A549 (cell line): ENCODE measurements around the gene FAM20B.

Experiments
- EHMT2 ChIP-seq: fragments of 200-600 bp; sonication (generic); IDR thresholded peaks from 2 replicates; pipeline ENCODE4 v1.6.1; 2016; ENCODE audit warnings: antibody characterized with exemption, low read depth, mild to moderate bottlenecking, moderate library complexity
- EP300 ChIP-seq, 2 experiments: fragments of >200 bp; sonication (Bioruptor Twin); formaldehyde crosslinking; IDR thresholded peaks; 2 replicates in 1 of 2; 3 replicates in 1 of 2; pipeline ENCODE4 v1.6.1; 2016 to 2017
- HOXA7 ChIP-seq: fragments of 250-450 bp; sonication (Bioruptor Pico); IDR thresholded peaks from 2 replicates; pipeline ENCODE4 v1.5.0; 2020; ENCODE audit warnings: mild to moderate bottlenecking, moderate library complexity
- JUN ChIP-seq, 2 experiments: fragments of >200 bp; sonication (Bioruptor Twin); formaldehyde crosslinking; IDR thresholded peaks; 2 replicates in 1 of 2; 3 replicates in 1 of 2; pipeline ENCODE4 v1.6.1; 2016 to 2017
- NPAS2 ChIP-seq: fragments of 250-450 bp; sonication (Bioruptor Pico); IDR thresholded peaks from 2 replicates; pipeline ENCODE4 v1.8.0; 2022; ENCODE audit warnings: mild to moderate bottlenecking, moderate library complexity, borderline replicate concordance
- RARB ChIP-seq: fragments of 250-450 bp; sonication (Bioruptor Pico); IDR thresholded peaks from 2 replicates; pipeline ENCODE4 v1.8.0; 2021; ENCODE audit warnings: mild to moderate bottlenecking, moderate library complexity
- SMC3 ChIP-seq: fragments of >200 bp; sonication (Bioruptor Twin); formaldehyde crosslinking; IDR thresholded peaks from 3 replicates; pipeline ENCODE4 v1.6.1; 2018; ENCODE audit warnings: inconsistent platforms
- TF ChIP-seq, protein P1 (sequence below): fragments of 200-600 bp; sonication (generic); IDR thresholded peaks from 2 replicates; pipeline ENCODE4 v1.6.1; 2016; ENCODE audit warnings: antibody characterized with exemption, mild to moderate bottlenecking, moderate library complexity
- TF ChIP-seq, protein P2 (sequence below): fragments of >200 bp; sonication (Bioruptor Twin); formaldehyde crosslinking; IDR thresholded peaks from 3 replicates; pipeline ENCODE4 v1.5.1; 2016
- TF ChIP-seq, protein P3 (sequence below): fragments of 150-350 bp; IDR thresholded peaks from 2 replicates; pipeline ENCODE4 v1.6.1; 2014; ENCODE audit warnings: low read depth, mild to moderate bottlenecking, low read length
- TF ChIP-seq, protein P4 (sequence below): IDR thresholded peaks from 2 replicates; pipeline ENCODE4 v1.6.1; 2012

DNA sequence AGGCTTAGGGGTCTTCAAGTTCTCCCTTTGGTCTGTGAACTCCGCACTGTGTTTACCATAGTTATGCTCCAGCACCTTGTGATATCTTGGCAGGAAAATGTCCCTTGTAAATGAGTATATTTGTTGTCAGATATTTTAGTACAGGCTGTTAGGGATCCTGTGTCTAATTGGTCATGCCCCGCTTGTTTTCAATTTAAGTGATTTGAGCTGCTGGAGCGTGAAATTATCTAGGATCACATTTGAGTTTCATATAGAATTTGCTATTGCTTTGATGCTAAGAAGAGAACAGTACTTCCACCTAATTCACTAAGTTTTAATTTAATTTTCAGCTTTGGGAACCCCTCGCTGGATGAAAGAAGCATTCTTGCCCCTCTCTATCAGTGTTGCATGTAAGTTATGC is 40.8 kb downstream of the FAM20B start:
- TF ChIP-seq SMC3 (no peak), NPAS2 (CRISPR knock-in tag) (no peak), HOXA7 (CRISPR knock-in tag) (no peak), EHMT2 (no peak), EP300 (IDR thresholded peaks at IDR 0.05) (no peak), JUN (IDR thresholded peaks at IDR 0.05) (no peak), RARB (no peak)
- TF ChIP-seq, protein P1, sequence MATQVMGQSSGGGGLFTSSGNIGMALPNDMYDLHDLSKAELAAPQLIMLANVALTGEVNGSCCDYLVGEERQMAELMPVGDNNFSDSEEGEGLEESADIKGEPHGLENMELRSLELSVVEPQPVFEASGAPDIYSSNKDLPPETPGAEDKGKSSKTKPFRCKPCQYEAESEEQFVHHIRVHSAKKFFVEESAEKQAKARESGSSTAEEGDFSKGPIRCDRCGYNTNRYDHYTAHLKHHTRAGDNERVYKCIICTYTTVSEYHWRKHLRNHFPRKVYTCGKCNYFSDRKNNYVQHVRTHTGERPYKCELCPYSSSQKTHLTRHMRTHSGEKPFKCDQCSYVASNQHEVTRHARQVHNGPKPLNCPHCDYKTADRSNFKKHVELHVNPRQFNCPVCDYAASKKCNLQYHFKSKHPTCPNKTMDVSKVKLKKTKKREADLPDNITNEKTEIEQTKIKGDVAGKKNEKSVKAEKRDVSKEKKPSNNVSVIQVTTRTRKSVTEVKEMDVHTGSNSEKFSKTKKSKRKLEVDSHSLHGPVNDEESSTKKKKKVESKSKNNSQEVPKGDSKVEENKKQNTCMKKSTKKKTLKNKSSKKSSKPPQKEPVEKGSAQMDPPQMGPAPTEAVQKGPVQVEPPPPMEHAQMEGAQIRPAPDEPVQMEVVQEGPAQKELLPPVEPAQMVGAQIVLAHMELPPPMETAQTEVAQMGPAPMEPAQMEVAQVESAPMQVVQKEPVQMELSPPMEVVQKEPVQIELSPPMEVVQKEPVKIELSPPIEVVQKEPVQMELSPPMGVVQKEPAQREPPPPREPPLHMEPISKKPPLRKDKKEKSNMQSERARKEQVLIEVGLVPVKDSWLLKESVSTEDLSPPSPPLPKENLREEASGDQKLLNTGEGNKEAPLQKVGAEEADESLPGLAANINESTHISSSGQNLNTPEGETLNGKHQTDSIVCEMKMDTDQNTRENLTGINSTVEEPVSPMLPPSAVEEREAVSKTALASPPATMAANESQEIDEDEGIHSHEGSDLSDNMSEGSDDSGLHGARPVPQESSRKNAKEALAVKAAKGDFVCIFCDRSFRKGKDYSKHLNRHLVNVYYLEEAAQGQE: no peak
- TF ChIP-seq, protein P2, sequence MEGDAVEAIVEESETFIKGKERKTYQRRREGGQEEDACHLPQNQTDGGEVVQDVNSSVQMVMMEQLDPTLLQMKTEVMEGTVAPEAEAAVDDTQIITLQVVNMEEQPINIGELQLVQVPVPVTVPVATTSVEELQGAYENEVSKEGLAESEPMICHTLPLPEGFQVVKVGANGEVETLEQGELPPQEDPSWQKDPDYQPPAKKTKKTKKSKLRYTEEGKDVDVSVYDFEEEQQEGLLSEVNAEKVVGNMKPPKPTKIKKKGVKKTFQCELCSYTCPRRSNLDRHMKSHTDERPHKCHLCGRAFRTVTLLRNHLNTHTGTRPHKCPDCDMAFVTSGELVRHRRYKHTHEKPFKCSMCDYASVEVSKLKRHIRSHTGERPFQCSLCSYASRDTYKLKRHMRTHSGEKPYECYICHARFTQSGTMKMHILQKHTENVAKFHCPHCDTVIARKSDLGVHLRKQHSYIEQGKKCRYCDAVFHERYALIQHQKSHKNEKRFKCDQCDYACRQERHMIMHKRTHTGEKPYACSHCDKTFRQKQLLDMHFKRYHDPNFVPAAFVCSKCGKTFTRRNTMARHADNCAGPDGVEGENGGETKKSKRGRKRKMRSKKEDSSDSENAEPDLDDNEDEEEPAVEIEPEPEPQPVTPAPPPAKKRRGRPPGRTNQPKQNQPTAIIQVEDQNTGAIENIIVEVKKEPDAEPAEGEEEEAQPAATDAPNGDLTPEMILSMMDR: no peak
- TF ChIP-seq, protein P3, sequence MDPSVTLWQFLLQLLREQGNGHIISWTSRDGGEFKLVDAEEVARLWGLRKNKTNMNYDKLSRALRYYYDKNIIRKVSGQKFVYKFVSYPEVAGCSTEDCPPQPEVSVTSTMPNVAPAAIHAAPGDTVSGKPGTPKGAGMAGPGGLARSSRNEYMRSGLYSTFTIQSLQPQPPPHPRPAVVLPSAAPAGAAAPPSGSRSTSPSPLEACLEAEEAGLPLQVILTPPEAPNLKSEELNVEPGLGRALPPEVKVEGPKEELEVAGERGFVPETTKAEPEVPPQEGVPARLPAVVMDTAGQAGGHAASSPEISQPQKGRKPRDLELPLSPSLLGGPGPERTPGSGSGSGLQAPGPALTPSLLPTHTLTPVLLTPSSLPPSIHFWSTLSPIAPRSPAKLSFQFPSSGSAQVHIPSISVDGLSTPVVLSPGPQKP: no peak
- TF ChIP-seq, protein P4, sequence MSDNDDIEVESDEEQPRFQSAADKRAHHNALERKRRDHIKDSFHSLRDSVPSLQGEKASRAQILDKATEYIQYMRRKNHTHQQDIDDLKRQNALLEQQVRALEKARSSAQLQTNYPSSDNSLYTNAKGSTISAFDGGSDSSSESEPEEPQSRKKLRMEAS: no peak
